ENCODE measurements around the gene CD80. TPM values are rescaled to one million over a fixed set of nuclear protein-coding genes. Genes with fewer than 3 reads are reported as not detected.

The CD80 gene
- total and polyA plus RNA-seq, 2 of the 8 experiments (the other 6 are each of a cell fraction or from before 2014, with no cell fraction given), result 0.11 TPM; not detected in 1

GRCh38 chr3:119542168-119542767 is 17.1 kb downstream of the CD80 start:
- Histone ChIP-seq H3K4me3 (ENCODE audit: extremely low read depth in 1 of 4, insufficient read depth in 2 of 4, low read depth in 3 of 4, low read length in 4 of 4) (no peak overlapping the region), H2AK5ac (ENCODE audit: low read depth, low read length) (no peak overlapping the region), H3K56ac (replicated peaks; ENCODE audit: insufficient read length, low read depth, low read length) (no peak overlapping the region), H3K27ac (ENCODE audit: low read depth, low read length) (no peak overlapping the region), H3K23me2 (ENCODE audit: low read depth, low read length) (no peaks in the 10 kb centered on the region), H3K36me3 (ENCODE audit: control insufficient read depth in 2 of 4, insufficient read depth in 4 of 4, low read length in 3 of 4) (no peaks in the 10 kb centered on the region), H4K8ac (ENCODE audit: extremely low read depth, insufficient read depth, low read length) (no peak overlapping the region), H3K14ac (ENCODE audit: insufficient read length) (no peak overlapping the region), H4K5ac (ENCODE audit: insufficient read length, low read depth, low read length) (no peak overlapping the region), H4K20me1 (replicated peaks in 1 of 2; ENCODE audit: control insufficient read depth in 1 of 2, insufficient read depth in 2 of 2, low read length in 2 of 2) (no peaks in the 10 kb centered on the region), H2AFZ (ENCODE audit: low read length) (no peak overlapping the region), H3K4me2 (ENCODE audit: insufficient read depth in 1 of 2, low read depth in 2 of 2, low read length in 2 of 2) (no peak overlapping the region), H2BK15ac (ENCODE audit: low read length) (no peak overlapping the region), H2BK120ac (replicated peaks; ENCODE audit: low read depth, low read length) (no peak overlapping the region), H2BK20ac (ENCODE audit: low read length) (no peak overlapping the region), H2BK12ac (ENCODE audit: low read depth, low read length) (no peak overlapping the region), H3K79me2 (ENCODE audit: control insufficient read depth in 1 of 2, insufficient read depth in 2 of 2, low read length in 2 of 2) (no peaks in the 10 kb centered on the region), H3K4me1 (replicated peaks in 1 of 4; ENCODE audit: control insufficient read depth in 3 of 4, insufficient read depth in 4 of 4, low read length in 3 of 4) (no peaks in the 10 kb centered on the region), H3K9me3 (ENCODE audit: insufficient read depth in 2 of 2, low read depth in 1 of 2, low read length in 1 of 2) (no peaks in the 10 kb centered on the region), H3K27me3 (replicated peaks in 1 of 4; ENCODE audit: control insufficient read depth in 3 of 4, extremely low read depth in 1 of 4, insufficient read depth in 3 of 4, low read length in 3 of 4) (peaks cover 0 to 1% (median 0%) of the 10 kb centered on the region in 4 experiments; a peak in 1 of 7 replicates), H4K91ac (replicated peaks; ENCODE audit: insufficient read length, low read length) (no peak overlapping the region), H3K9ac (replicated peaks in 1 of 4; ENCODE audit: extremely low read depth in 1 of 4, low read depth in 3 of 4, low read length in 3 of 4) (no peak overlapping the region), H3K18ac (ENCODE audit: extremely low read depth, low read length) (no peak overlapping the region), H2BK5ac (ENCODE audit: low read depth, low read length) (no peak overlapping the region), H3K23ac (ENCODE audit: insufficient read length) (no peak overlapping the region), H3K4ac (replicated peaks; ENCODE audit: insufficient read length, low read depth, low read length) (no peak overlapping the region), H3K79me1 (ENCODE audit: low read depth, low read length) (no peaks in the 10 kb centered on the region)
- POLR2A ChIA-PET (ENCODE audit: partially characterized antibody), result interaction anchor here (0.9 kb wide), 1 partner anchor 19 kb away, joined by 3 read pairs; no protein-coding TSS in a partner anchor
- CTCF ChIA-PET (ENCODE audit: partially characterized antibody), result interaction anchor here (0.9 kb wide), 1 partner anchor 15 kb away, joined by 3 read pairs; no protein-coding TSS in a partner anchor
- WGBS, 2 experiments (ENCODE audit: extremely low coverage in 1 of 2, insufficient coverage in 1 of 2, insufficient read length in 1 of 2, insufficient replicate concordance in 2 of 2, low coverage in 1 of 2, low lambda C conversion rate in 2 of 2, missing lambda C conversion rate in 1 of 2), result 84% methylated on average over 2 of the region's 2 CpGs; no CpG with 5 or more reads in 1 of the 2 experiments
- DNase-seq (ENCODE audit: low read depth in 1 of 2, low spot score in 2 of 2), result no peak
- no peak for FAIRE-seq
- TF ChIP-seq USF2 (IDR thresholded peaks at IDR 0.05; ENCODE audit: low read length) (no peak), SUZ12 (IDR thresholded peaks at IDR 0.05; ENCODE audit: low read length) (no peak), SP4 (IDR thresholded peaks at IDR 0.05; ENCODE audit: low read length) (no peak), TBP (IDR thresholded peaks at IDR 0.05; ENCODE audit: low read depth, low read length) (no peak), YY1 (IDR thresholded peaks at IDR 0.05; ENCODE audit: low read depth, low read length) (no peak), POLR2AphosphoS5 (IDR thresholded peaks at IDR 0.05; ENCODE audit: low read depth, low read length) (no peak), EGR1 (IDR thresholded peaks at IDR 0.05; ENCODE audit: borderline replicate concordance, low read depth, low read length) (no peak), SIN3A (conservative IDR thresholded peaks at IDR 0.05 in 1 of 2, IDR thresholded peaks at IDR 0.05 in 1 of 2; ENCODE audit: low read depth in 1 of 2, low read length in 2 of 2) (no peak), RAD21 (IDR thresholded peaks at IDR 0.05 in 1 of 2, conservative IDR thresholded peaks at IDR 0.05 in 1 of 2; ENCODE audit: low read depth in 2 of 2, low read length in 2 of 2) (no peak), SIRT6 (IDR thresholded peaks at IDR 0.05; ENCODE audit: low read length) (no peak), FOSL1 (IDR thresholded peaks at IDR 0.05; ENCODE audit: insufficient read depth, low read depth, low read length) (no peak)
- TF ChIP-seq, protein P1, sequence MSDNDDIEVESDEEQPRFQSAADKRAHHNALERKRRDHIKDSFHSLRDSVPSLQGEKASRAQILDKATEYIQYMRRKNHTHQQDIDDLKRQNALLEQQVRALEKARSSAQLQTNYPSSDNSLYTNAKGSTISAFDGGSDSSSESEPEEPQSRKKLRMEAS (IDR thresholded peaks at IDR 0.05), result no peak
